Endothelial cell of umbilical vein (primary cell): ENCODE measurements around the gene AP5S1. TPM values are rescaled to one million over a fixed set of nuclear protein-coding genes. Genes with fewer than 3 reads are reported as not detected.

Source experiments
- BruUV-seq: library from RNA; stranded (reverse); fragments of 400-500 nt; replicated peaks from 2 replicates; lab custom pipeline; 2021; lab: Mats Ljungman, UMichigan
- CTCF ChIA-PET: fragments of 300-600, 350-600 bp; sonication (Branson Sonifier 250); formaldehyde crosslinking; loops from one replicate; lab custom pipeline; 2021; ENCODE audit warnings: antibody characterized with exemption, inconsistent platforms; lab: Charles Lee
- POLR2A ChIA-PET: fragments of 300-600, 350-600 bp; sonication (Branson Sonifier 250); formaldehyde crosslinking; loops from one replicate; lab custom pipeline; 2021; ENCODE audit warnings: antibody characterized with exemption, inconsistent platforms; lab: Charles Lee
- DNase-seq: peaks from one replicate; pipeline ENCODE4 v3.0.0-alpha.2; 2011; ENCODE audit warnings: low read depth, low spot score
- FAIRE-seq: peaks from 2 replicates; lab custom pipeline; 2011; peaks lifted over from hg19 to GRCh38; lab: Jason Lieb, UNC
- H2AFZ ChIP-seq: 2 replicates; pipeline ENCODE4 v1.6.0; 2012; ENCODE audit warnings: low read depth, low read length, control low read depth, inconsistent platforms
- H3K27ac ChIP-seq: 2 replicates; pipeline ENCODE4 v1.5.1; 2011; ENCODE audit warnings: low read depth, mild to moderate bottlenecking, control low read depth, low read length, moderate library complexity; ENCODE audit not compliant: insufficient read depth
- H3K27me3 ChIP-seq, 2 experiments: 2 replicates each; pipeline versions ENCODE4 v1.6.0 to v1.6.1; 2011; ENCODE audit warnings: low read length in 2 of 2, mixed read lengths in 1 of 2; ENCODE audit not compliant: control insufficient read depth in 2 of 2, insufficient read depth in 2 of 2
- H3K36me3 ChIP-seq, 2 experiments: 2 replicates in 1 of 2; 3 replicates in 1 of 2; pipeline ENCODE4 v1.5.1; 2011; ENCODE audit warnings: low read length in 2 of 2, mild to moderate bottlenecking in 1 of 2, moderate library complexity in 1 of 2; ENCODE audit not compliant: control insufficient read depth in 2 of 2, insufficient read depth in 2 of 2; ENCODE audit errors: extremely low read depth in 1 of 2
- H3K4me1 ChIP-seq: 3 replicates; pipeline ENCODE4 v1.5.1; 2011; ENCODE audit warnings: mild to moderate bottlenecking, low read length; ENCODE audit not compliant: control insufficient read depth, insufficient read depth; ENCODE audit errors: extremely low read depth
- H3K4me2 ChIP-seq: 2 replicates; pipeline ENCODE4 v1.6.1; 2011; ENCODE audit warnings: low read length, control low read depth, mixed read lengths; ENCODE audit not compliant: insufficient read depth
- H3K4me3 ChIP-seq, 3 experiments: fragments of 200-600 bp in 1 of 3; sonication (generic), shearing (Covaris generic) in 1 of 3; replicated peaks in 1 of 3; 2 replicates each; pipeline ENCODE4 v1.5.1; 2011 to 2016; ENCODE audit warnings: control low read depth in 3 of 3, low read length in 3 of 3, mild to moderate bottlenecking in 2 of 3, inconsistent platforms in 1 of 3, low read depth in 1 of 3, moderate library complexity in 1 of 3; ENCODE audit not compliant: insufficient read depth in 1 of 3
- H3K79me2 ChIP-seq: 2 replicates; pipeline ENCODE4 v1.6.0; 2012; ENCODE audit warnings: low read length, inconsistent platforms; ENCODE audit not compliant: control insufficient read depth, insufficient read depth
- H3K9ac ChIP-seq: replicated peaks from 2 replicates; pipeline ENCODE3; 2011; ENCODE audit warnings: low read length, control low read depth; ENCODE audit not compliant: insufficient read depth; ENCODE audit errors: extremely low read depth
- H3K9me1 ChIP-seq: replicated peaks from 3 replicates; pipeline ENCODE4 v1.6.0; 2011; ENCODE audit warnings: mild to moderate bottlenecking, low read length; ENCODE audit not compliant: control insufficient read depth, insufficient read depth; ENCODE audit errors: extremely low read depth
- H3K9me3 ChIP-seq: replicated peaks from 2 replicates; pipeline ENCODE4 v1.5.1; 2012; ENCODE audit warnings: low read length, inconsistent platforms; ENCODE audit not compliant: control insufficient read depth, insufficient read depth
- H4K20me1 ChIP-seq: replicated peaks from 2 replicates; pipeline ENCODE3; 2011; ENCODE audit warnings: mild to moderate bottlenecking, low read length; ENCODE audit not compliant: control insufficient read depth, insufficient read depth; ENCODE audit errors: extremely low read depth
- EZH2 ChIP-seq: IDR thresholded peaks from 2 replicates; pipeline ENCODE4 v1.6.1; 2012; ENCODE audit warnings: borderline replicate concordance, low read depth, mild to moderate bottlenecking, moderate library complexity, low read length, inconsistent platforms; ENCODE audit not compliant: severe bottlenecking
- FOS ChIP-seq: IDR thresholded peaks from 2 replicates; pipeline ENCODE4 v1.6.1; 2011; ENCODE audit warnings: mild to moderate bottlenecking, low read length, moderate library complexity, borderline replicate concordance; ENCODE audit not compliant: insufficient read depth
- GATA2 ChIP-seq: IDR thresholded peaks from 2 replicates; pipeline ENCODE4 v1.7.0; 2011; ENCODE audit warnings: low read depth, mild to moderate bottlenecking, moderate library complexity, mixed read lengths, low read length; ENCODE audit not compliant: insufficient read length, insufficient read depth
- JUN ChIP-seq: IDR thresholded peaks from 2 replicates; pipeline ENCODE4 v1.6.1; 2011; ENCODE audit warnings: borderline replicate concordance, low read depth; ENCODE audit not compliant: insufficient read length, insufficient read depth
- MYC ChIP-seq: IDR thresholded peaks from one replicate; pipeline ENCODE4 v1.6.1; 2011; ENCODE audit warnings: mild to moderate bottlenecking, low read depth, low read length
- POLR2A ChIP-seq: IDR thresholded peaks from 2 replicates; pipeline ENCODE4 v1.6.1; 2012; ENCODE audit warnings: low read depth, mild to moderate bottlenecking, control low read depth, low read length
- POLR2AphosphoS5 ChIP-seq: IDR thresholded peaks from 2 replicates; pipeline ENCODE4 v1.6.1; 2012; ENCODE audit warnings: low read depth, mild to moderate bottlenecking, control low read depth, low read length, moderate library complexity; ENCODE audit not compliant: insufficient read depth
- dilution Hi-C: fragments of 300-500 bp; cut with MboI; formaldehyde crosslinking; loops from one replicate; pipeline ENCODE4 v1.15.0; 2019; ENCODE audit warnings: low sequenced_read_pairs; ENCODE audit not compliant: extremely low pct_ligation_motif_present
- intact Hi-C: fragments of 100-400 bp; cut with micrococcal nuclease; formaldehyde crosslinking; loops from one replicate; pipeline ENCODE4 v1.10.0; 2022
- polyA plus RNA-seq, 4 experiments: library from polyadenylated mRNA; depleted of rRNA in 3 of 4; stranded (reverse) in 3 of 4; unstranded in 1 of 4; fragments of >200 nt; gene quantifications; 2 replicates each; pipeline versions ENCODE4 v1.2.1 to v1.2.3, GENCODE V29; 2011 to 2012; ENCODE audit warnings: missing spikeins in 1 of 4
- total RNA-seq: library from RNA; stranded (reverse); gene quantifications from 2 replicates; pipeline ENCODE4 v1.2.3, GENCODE V29; 2021

The AP5S1 gene
- total and polyA plus RNA-seq, 2 donors (not counting 3 experiments of a cell fraction or from before 2014, with no cell fraction given), result 15.7 to 22.0 TPM

GRCh38 chr20:3865887-3866407 lies 45.6 kb downstream of the AP5S1 start:
- no TSS peak for BruUV-seq

GRCh38 chr20:3866464-3866863 lies 46.1 kb downstream of the AP5S1 start:
- CTCF ChIA-PET, result interaction anchor here (0.7 to 2.1 kb wide), 5 partner anchors 10 to 219 kb away, joined by 3 to 12 read pairs (median 5); no protein-coding TSS in a partner anchor
- BruUV-seq, result no TSS peak
- dilution Hi-C loops, result no loop called here
- H4K20me1 ChIP-seq, result no peaks in the 10 kb centered on the region
- no peaks in the 10 kb centered on the region for H3K9me3 ChIP-seq
- H3K27ac ChIP-seq, result no peak overlapping the region
- no peaks in the 10 kb centered on the region for H3K27me3 ChIP-seq
- no peak overlapping the region for H3K4me2 ChIP-seq
- H2AFZ ChIP-seq, result no peak overlapping the region
- POLR2A ChIA-PET, result interaction anchor here (0.6 kb wide), 1 partner anchor 13 kb away, joined by 3 read pairs; no protein-coding TSS in a partner anchor
- FAIRE-seq (no peak), DNase-seq (no peak)
- intact Hi-C loops, result no loop called here
- peaks cover 21 to 62% of the 10 kb centered on the region in 2 experiments for H3K36me3 ChIP-seq
- no peak overlapping the region for H3K9ac ChIP-seq
- no peaks in the 10 kb centered on the region for H3K79me2 ChIP-seq
- no peak overlapping the region for H3K4me3 ChIP-seq
- no peaks in the 10 kb centered on the region for H3K9me1 ChIP-seq
- H3K4me1 ChIP-seq, result no peaks in the 10 kb centered on the region
- no peak for TF ChIP-seq FOS
- no peak for TF ChIP-seq EZH2
- TF ChIP-seq JUN, result no peak
- no peak for TF ChIP-seq MYC
- no peak for TF ChIP-seq POLR2A
- no peak for TF ChIP-seq GATA2

More at GRCh38 chr20:3865887-3866407, 45.6 kb downstream of the AP5S1 start:
- no peaks in the 10 kb centered on the region for H3K9me3 ChIP-seq
- TF ChIP-seq POLR2AphosphoS5 (no peak), MYC (no peak)
- POLR2A ChIA-PET, result no interaction called here
- DNase-seq (no peak), FAIRE-seq (no peak)
- H3K9ac ChIP-seq, result no peak overlapping the region
- dilution Hi-C loops, result no loop called here
- peaks cover 23 to 65% of the 10 kb centered on the region in 2 experiments for H3K36me3 ChIP-seq
- H3K4me2 ChIP-seq, result no peak overlapping the region
- H2AFZ ChIP-seq, result no peak overlapping the region
- H3K4me3 ChIP-seq, result no peak overlapping the region
- H3K4me1 ChIP-seq, result no peaks in the 10 kb centered on the region
- CTCF ChIA-PET, result interaction anchor here (0.7 to 2.1 kb wide), 3 partner anchors 11 to 113 kb away, joined by 4 to 12 read pairs (median 5); no protein-coding TSS in a partner anchor
- H3K9me1 ChIP-seq, result no peaks in the 10 kb centered on the region
- H4K20me1 ChIP-seq, result no peaks in the 10 kb centered on the region
- no peaks in the 10 kb centered on the region for H3K27me3 ChIP-seq
- intact Hi-C loops, result no loop called here
- H3K27ac ChIP-seq, result no peak overlapping the region
- H3K79me2 ChIP-seq, result no peaks in the 10 kb centered on the region
